ENCODE measurements around the gene HLA-DRA.

Gene HLA-DRA

GRCh38 chr6:32475392-32476206, 35.9 kb downstream of the HLA-DRA start:
- no peak for DNase-seq (ENCODE audit: low read depth in 2 of 2)

DNA sequence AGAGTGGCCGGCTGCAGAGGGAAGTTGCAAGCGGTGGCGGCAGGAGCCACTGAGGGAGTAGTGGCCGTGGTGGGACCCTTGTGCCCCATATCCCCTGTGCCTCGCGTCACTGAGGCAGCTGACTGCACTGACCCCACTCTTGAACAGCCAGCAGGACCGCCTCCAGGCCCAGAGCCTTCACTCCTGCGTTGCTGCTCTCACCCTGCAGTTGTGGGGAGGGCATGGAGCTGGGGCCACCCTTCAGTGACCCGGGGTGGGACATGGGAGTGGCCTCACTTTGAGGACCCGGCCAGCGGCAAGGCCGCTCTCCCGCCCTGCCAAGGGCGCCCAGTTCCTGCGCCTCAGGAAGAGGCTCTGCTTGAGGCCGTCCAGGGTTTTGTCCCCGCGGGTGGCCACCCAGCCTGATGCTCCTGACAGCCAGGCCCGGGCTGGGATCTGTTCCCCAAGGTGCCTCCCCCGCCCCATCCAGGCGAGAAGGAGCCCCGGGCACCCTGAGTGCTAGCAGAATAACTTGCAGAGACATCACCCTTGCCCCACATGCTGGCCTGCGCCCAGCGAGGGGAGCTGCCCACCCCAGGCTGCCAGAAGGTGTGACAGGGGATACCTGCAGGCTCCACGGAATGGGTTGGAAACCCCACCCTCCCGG, 44.4 kb downstream of the HLA-DRA start:
- DNase-seq (ENCODE audit: low read depth in 2 of 2), result no peak

DNA sequence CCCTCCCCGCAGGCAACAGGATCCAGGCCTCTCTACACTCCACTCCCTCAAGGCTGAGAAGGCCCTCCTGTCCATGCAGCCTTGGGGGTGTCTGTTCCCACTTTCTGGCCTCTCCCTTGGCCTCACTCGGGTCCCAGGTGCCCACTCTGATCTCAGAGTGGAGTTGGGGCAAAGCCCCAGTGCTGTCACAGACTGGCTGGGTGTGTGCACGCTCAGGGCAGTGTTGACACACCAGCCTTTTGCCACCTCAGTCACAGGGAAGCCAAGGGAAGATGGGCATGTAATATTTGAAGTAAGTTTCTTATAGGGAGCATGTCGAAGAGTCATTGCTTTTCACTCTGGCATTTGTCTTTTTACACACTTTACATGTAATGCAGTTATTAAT, 44.9 kb downstream of the HLA-DRA start:
- DNase-seq (ENCODE audit: low read depth in 2 of 2), result no peak

- DNase-seq (ENCODE audit: low read depth in 2 of 2), result no peak
These were observed 48.4 kb downstream of the HLA-DRA start for GRCh38 chr6:32488083-32488482.

DNA sequence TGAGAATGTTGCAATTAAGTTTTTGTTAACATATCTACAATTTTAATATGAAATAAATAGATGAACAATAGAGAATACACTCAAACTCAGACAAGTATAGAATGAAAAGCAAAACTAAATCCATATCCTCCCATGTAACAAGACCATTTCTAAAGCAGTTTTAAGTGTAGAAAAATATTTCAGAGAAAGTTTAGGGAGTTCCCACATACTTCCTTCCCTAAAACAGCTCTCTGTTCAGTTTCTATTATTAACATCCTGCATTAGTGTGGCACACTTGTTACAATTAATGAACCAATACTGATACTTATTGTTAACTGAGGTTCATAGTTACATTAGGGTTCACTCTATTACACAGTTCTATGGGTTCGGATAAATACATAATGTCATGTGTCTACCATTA, 52.0 kb downstream of the HLA-DRA start:
- DNase-seq (ENCODE audit: low read depth in 2 of 2), result no peak

DNA sequence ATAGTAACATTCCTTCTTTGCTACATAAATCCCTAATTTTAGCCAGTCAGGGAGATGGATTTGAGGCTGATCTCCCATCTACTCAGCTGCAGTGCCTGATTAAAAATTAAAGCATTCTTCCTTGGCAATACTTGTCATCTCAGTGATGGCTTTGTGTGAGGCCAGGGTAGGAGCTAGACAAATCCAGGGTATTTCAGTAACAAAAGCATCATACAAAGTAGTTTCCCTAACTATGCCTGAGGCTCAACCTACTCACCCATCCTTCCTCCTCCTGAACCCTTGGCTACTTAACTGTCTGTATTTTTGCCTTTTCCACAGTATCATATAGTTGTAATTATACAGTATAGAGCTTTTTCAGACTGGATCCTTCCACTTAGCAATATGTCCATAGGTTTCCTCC, 52.7 kb downstream of the HLA-DRA start:
- no peak for DNase-seq (ENCODE audit: low read depth in 2 of 2)
